ENCODE results near the gene ANKDD1B.

ANKDD1B gene

GRCh38 chr5:75710637-75711036 lies 99.4 kb downstream of the ANKDD1B start:
- peak; percentile 15 for DNase-seq

DNA sequence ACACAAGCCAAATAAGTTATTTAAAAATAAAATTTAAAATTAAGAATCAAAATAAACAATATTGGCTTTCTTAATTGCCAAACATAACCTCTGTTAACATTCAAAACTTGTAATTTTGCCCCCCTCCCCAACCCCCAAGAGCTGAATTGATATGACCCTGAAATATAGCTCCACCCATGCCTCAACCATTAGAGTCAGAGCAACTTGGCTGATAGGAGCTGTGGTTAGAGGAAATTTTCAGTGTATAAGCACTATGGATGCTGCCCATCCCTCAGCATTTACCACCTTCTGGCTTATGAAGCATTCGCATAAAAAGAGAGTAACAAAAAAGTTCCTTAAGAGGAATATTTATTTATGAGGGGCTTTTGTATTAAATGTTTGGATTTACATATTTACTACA lies 99.9 kb downstream of the ANKDD1B start:
- peak; percentile 45 for DNase-seq

DNA sequence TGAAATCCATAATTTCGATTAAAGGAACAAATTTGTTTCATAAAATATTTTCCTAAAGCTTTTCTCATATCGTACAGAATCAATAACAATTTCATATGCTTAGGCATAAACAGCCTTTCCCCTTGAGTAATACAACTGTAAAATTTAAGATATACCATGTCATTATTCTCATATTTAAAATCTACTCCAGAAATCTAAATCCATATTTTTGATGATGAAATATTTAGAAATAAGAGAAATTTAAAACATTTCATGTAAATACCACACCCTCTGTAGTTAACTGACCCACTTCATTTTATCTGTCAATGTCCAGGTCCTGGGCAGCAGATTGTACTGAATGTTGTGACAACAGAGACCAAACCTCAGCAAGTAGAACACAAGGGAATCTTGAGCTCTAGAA lies 100.8 kb downstream of the ANKDD1B start:
- no peak for DNase-seq

- no peak for DNase-seq
These were observed 105.4 kb downstream of the ANKDD1B start for GRCh38 chr5:75716715-75717081.

DNA sequence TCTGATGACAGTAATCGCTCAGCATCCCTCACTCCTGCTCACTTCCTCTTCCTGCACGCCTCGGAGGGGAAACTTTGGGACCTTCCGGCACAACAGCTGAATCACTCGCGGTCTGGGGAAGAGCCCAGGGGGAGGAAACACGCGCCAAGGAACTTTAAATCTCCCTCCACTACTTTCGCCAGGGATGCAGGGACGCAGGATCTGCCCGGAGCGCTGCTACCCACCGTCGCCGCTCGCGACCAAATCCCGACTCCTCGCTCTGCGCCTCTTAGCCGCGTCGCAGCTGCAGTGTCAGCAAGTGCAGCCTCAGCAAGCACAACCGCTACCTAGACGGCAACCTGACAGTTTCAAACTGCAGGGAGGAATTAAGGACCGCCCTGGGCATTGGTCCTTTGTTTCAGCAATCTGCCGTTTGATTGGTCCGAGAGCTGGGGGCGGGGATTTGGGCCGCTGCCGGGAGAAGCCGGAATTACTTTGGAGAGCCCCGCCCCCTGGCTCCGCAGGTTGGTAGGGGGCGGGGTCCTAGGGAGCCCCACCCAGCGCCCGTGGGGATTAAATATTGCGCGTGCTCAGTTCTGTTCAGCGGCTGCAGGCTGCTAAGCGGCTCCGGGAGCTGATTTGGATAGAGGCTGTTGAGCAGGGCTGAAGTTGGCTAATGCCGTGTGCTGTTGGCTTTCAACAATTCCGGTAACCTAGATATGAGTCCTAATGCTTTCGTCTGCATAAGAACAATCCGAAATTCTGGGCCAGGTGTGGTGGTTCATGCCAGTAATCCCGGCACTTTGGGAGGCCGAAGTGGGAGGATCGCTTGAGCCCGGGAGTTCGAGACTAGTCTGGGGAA lies 106.0 kb downstream of the ANKDD1B start, which contains the start of gene POC5:
POC5 (minus strand) TSS at position 356 of the 841 bp plus-strand sequence. CDS start 4,500 bp downstream, outside the sequence.
- peak; percentile 97 for DNase-seq

DNA sequence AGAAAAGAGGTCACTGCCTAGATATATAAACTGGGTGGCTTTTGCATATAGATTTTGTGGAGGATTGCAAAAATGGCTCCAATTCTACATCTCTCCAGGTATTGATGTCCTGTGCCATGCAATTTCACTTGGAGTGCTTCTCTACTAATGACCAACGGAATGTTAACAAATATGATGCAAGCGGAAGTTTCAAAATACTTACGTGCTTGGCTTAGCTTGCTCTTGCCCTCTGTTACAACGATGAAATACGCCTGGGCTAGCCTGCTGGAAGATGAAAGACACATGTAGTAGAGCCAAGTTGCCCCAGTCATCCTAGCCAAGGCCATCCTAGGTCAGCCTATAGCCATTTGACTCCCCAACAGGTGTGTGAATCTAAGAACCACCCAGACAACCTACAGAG lies 109.6 kb downstream of the ANKDD1B start:
- no peak for DNase-seq
